Measurements from ENCODE around the gene COQ10A.

Gene COQ10A

DNA sequence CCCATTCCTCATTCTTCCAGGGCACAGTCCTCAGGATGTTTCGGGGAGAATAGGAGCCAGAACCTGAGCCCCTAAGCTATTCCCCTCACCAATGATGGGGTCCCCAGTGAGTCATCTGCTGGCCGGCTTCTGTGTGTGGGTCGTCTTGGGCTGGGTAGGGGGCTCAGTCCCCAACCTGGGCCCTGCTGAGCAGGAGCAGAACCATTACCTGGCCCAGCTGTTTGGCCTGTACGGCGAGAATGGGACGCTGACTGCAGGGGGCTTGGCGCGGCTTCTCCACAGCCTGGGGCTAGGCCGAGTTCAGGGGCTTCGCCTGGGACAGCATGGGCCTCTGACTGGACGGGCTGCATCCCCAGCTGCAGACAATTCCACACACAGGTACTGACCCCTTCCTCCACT lies 35.6 kb upstream of the COQ10A start:
- Mint-ChIP-seq H3K27me3 (peaks cover 3% of the 10 kb centered on the region), H3K36me3 (ENCODE audit: low read depth) (peaks cover 17% of the 10 kb centered on the region), H3K9me3 (no peaks in the 10 kb centered on the region)

DNA sequence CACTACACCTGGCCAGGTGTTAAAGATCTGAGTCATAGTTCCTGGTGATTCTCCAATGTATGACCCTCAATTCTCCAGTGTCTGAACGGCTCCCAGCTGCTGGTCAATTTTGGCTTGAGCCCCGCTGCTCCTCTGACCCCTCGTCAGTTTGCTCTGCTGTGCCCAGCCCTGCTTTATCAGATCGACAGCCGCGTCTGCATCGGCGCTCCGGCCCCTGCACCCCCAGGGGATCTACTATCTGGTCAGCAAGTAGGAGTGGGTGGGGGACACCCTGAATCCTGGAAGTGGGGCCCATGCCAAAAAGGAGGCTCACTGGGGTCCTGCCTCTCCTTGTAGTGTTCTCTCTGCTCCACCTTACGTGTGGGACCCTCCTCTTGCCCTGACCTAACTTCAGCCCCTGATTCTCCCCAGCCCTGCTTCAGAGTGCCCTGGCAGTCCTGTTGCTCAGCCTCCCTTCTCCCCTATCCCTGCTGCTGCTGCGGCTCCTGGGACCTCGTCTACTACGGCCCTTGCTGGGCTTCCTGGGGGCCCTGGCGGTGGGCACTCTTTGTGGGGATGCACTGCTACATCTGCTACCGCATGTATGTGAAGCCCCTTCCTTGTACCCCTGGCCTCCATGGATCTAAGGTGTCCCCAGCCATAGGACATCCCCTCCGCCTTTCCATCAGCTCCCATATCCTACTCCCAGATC lies 31.9 kb upstream of the COQ10A start:
- Mint-ChIP-seq H3K4me3 (no peak overlapping the region), H3K27me3 (peaks cover 3% of the 10 kb centered on the region), H3K36me3 (ENCODE audit: low read depth) (peaks cover 42% of the 10 kb centered on the region), H3K4me1 (ENCODE audit: low read depth) (peaks cover 6% of the 10 kb centered on the region), H3K27ac (no peak overlapping the region), H3K9me3 (no peaks in the 10 kb centered on the region)
- intact Hi-C loops (cut with micrococcal nuclease) = no loop called here

More for the DNA sequence above, 35.6 kb upstream of the COQ10A start:
- H3K4me1 Mint-ChIP-seq (ENCODE audit: low read depth) = peaks cover 8% of the 10 kb centered on the region
- intact Hi-C loops (cut with micrococcal nuclease) = no loop called here
- H3K27ac Mint-ChIP-seq = no peak overlapping the region
- H3K4me3 Mint-ChIP-seq = no peak overlapping the region

DNA sequence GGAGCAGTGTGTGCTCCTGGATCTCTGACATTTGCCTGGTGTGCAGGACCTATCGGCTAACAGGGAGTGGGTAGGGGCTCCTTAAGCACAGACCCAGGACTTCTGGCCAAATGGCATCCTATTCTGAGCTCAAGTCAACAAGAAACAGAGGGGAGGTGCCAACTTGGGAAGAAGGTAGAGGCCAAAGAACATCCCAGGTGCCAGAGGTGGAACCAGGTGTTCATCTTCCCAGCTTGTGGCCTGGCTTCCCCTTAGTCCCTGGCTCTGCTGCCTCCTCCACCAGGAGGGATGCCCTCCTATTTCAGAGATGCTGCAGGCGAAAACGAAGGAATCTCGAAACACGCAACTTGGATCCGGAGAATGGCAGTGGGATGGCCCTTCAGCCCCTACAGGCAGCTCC lies 30.7 kb upstream of the COQ10A start:
- intact Hi-C loops (cut with micrococcal nuclease) = no loop called here

DNA sequence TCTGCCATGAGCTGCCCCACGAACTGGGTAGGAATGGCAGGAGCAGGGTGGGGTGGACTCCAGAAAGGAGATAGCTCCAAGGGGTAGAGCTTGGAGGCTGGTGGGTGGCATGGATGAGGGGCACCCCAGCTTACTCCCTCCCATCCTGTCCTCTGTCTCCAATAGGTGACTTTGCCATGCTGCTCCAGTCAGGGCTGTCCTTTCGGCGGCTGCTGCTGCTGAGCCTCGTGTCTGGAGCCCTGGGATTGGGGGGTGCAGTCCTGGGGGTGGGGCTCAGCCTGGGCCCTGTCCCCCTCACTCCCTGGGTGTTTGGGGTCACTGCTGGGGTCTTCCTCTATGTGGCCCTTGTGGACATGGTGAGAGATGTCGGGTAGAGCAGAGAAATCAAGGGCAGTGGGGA lies 29.8 kb upstream of the COQ10A start:
- H3K36me3 Mint-ChIP-seq (ENCODE audit: low read depth) = peaks cover 63% of the 10 kb centered on the region
- H3K27ac Mint-ChIP-seq = no peak overlapping the region
- H3K4me3 Mint-ChIP-seq = no peak overlapping the region
- peaks cover 3% of the 10 kb centered on the region for H3K27me3 Mint-ChIP-seq
- no peaks in the 10 kb centered on the region for H3K9me3 Mint-ChIP-seq
- H3K4me1 Mint-ChIP-seq (ENCODE audit: low read depth) = no peaks in the 10 kb centered on the region
- intact Hi-C loops (cut with micrococcal nuclease) = no loop called here

More for the DNA sequence above, 30.7 kb upstream of the COQ10A start:
- Mint-ChIP-seq H3K27me3 (peaks cover 3% of the 10 kb centered on the region), H3K9me3 (no peaks in the 10 kb centered on the region), H3K36me3 (ENCODE audit: low read depth) (peaks cover 54% of the 10 kb centered on the region), H3K4me1 (ENCODE audit: low read depth) (no peaks in the 10 kb centered on the region), H3K27ac (no peak overlapping the region), H3K4me3 (no peak overlapping the region)

DNA sequence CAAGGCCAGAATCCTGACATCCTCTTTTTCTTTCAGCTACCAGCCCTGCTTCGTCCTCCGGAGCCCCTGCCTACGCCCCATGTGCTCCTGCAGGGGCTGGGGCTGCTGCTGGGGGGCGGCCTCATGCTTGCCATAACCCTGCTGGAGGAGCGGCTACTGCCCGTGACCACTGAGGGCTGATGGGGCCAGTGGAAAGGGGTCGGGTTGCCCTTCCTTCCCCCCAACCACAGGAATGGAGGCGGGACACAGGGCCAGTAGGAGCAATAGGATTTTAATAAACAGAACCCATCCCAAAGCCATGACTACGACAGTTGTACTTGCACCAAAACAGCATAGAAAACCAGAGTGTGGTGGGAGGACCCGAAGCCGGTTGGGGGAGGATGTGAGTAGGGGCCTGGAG lies 29.2 kb upstream of the COQ10A start:
- Mint-ChIP-seq H3K36me3 (ENCODE audit: low read depth) (peaks cover 68% of the 10 kb centered on the region), H3K9me3 (no peaks in the 10 kb centered on the region), H3K4me3 (no peak overlapping the region), H3K27me3 (peaks cover 3% of the 10 kb centered on the region), H3K27ac (no peak overlapping the region), H3K4me1 (ENCODE audit: low read depth) (no peaks in the 10 kb centered on the region)
- intact Hi-C loops (cut with micrococcal nuclease) = no loop called here

DNA sequence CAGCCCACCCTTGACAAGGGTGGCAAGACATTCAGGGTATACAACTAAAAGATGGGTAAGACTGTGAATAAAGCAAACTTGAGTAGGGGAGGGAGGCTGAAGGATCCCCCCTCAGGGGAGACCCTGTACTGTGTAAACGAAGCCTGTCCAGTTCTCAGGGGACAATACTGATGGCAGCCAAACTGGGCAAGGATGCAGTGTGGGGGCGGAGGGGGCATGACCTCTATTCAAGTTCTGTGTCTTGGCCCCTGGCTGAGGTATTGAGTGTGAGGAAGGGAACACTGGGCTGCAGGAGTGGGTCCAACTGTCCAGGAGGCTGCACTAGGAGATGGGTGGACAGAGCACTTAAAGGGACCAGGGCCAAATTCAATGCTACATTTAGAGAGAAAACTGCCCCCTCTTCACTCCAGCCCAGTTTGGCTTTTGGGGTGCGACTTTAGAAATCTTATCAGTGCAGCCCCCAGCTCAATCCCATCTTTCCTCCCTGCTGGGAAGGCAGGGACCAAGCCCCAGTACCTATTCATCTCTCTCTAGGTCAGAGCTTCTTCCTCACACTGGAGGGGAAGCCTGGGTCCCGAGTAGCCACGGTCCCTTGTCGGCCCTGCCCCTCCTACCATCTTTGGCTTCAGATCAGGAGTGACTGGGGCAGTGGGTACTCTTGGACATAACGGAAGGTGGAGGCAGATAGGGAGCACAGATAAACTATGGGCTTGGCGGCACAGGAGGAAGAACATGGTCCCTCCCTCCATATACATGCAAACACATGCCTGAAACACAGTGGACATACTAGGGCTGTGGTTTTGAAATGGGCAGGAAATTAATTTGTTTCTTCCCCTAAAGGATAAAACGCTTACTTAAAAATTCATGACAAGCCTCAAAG lies 25.1 kb upstream of the COQ10A start:
- H3K4me3 Mint-ChIP-seq = no peak overlapping the region
- H3K4me1 Mint-ChIP-seq (ENCODE audit: low read depth) = no peaks in the 10 kb centered on the region
- no peak overlapping the region for H3K27ac Mint-ChIP-seq
- no peaks in the 10 kb centered on the region for H3K9me3 Mint-ChIP-seq
- intact Hi-C loops (cut with micrococcal nuclease) = no loop called here
- peaks cover 100% of the 10 kb centered on the region for H3K36me3 Mint-ChIP-seq (ENCODE audit: low read depth)
- H3K27me3 Mint-ChIP-seq = no peaks in the 10 kb centered on the region

DNA sequence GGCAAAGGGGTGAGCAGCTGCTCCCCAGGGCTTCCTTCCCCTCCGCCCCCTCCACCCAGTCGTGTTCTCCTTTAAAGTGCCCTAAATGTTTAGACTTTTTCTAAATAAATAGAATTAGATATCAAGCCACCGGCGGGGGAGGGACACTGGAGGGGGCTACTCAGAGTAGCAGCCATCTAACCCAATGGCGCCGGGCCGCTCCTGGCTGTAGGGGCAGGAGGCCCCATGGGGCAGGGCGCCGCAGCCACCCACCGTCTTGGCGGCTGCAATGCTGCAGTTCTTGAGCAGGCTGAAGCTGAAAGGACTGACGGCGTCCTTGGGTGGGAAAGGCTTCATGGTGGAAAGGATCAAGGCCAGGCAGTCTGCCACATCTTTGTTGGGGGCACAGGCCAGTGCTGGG lies 23.8 kb upstream of the COQ10A start:
- H3K36me3 Mint-ChIP-seq (ENCODE audit: low read depth) = peaks cover 100% of the 10 kb centered on the region
- no peaks in the 10 kb centered on the region for H3K27me3 Mint-ChIP-seq
- no peaks in the 10 kb centered on the region for H3K4me1 Mint-ChIP-seq (ENCODE audit: low read depth)
- no peak overlapping the region for H3K27ac Mint-ChIP-seq
- H3K4me3 Mint-ChIP-seq = no peak overlapping the region
- H3K9me3 Mint-ChIP-seq = no peaks in the 10 kb centered on the region
- intact Hi-C loops (cut with micrococcal nuclease) = no loop called here

DNA sequence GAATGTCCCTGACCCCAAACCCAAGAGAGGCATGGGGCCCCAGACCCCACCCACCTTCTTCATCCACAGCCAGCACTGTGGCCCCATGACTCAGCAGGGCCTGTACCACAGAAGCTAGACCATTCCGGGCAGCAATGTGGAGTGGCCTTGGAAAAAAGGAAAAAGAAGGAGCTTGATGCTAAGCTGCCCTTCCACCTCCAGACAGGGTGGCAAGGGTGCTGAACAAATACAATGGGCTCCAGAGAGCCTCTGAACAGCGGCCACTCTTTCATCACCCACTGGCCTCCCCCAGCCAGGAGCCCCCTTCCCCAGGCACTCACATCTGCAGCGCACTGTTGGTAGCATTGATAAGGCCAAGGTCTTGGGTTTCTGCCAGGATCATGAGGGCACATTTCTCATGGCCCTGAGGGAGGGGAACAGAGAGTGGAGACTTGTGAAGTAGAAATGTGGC lies 23.0 kb upstream of the COQ10A start:
- peaks cover 100% of the 10 kb centered on the region for H3K36me3 Mint-ChIP-seq (ENCODE audit: low read depth)
- intact Hi-C loops (cut with micrococcal nuclease) = no loop called here
- H3K9me3 Mint-ChIP-seq = no peaks in the 10 kb centered on the region
- H3K27ac Mint-ChIP-seq = no peak overlapping the region
- H3K27me3 Mint-ChIP-seq = no peaks in the 10 kb centered on the region
- H3K4me3 Mint-ChIP-seq = no peak overlapping the region
- H3K4me1 Mint-ChIP-seq (ENCODE audit: low read depth) = no peaks in the 10 kb centered on the region

DNA sequence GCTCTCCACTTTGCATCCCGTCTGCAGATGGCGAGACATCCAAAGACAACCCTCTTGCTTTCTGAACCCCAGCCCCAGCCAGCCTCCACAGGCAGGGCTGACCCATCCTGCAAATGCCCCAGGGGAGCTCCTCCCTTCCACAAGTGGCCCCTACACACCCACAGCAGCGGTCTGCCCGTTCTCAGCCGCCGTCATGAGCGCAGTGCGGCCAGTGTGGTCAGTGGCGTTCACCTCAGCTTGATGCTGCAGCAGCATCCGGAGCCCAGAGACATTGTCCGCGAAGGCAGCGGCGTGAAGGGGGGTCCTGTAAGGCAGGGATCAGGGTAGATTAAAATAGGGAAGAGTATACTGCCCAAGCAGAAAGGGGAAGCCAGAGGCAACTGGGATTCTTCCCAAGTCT lies 22.2 kb upstream of the COQ10A start:
- H3K27me3 Mint-ChIP-seq = no peaks in the 10 kb centered on the region
- H3K9me3 Mint-ChIP-seq = no peaks in the 10 kb centered on the region
- H3K4me3 Mint-ChIP-seq = no peak overlapping the region
- intact Hi-C loops (cut with micrococcal nuclease) = no loop called here
- no peak overlapping the region for H3K27ac Mint-ChIP-seq
- H3K36me3 Mint-ChIP-seq (ENCODE audit: low read depth) = peaks cover 100% of the 10 kb centered on the region
- H3K4me1 Mint-ChIP-seq (ENCODE audit: low read depth) = no peaks in the 10 kb centered on the region

DNA sequence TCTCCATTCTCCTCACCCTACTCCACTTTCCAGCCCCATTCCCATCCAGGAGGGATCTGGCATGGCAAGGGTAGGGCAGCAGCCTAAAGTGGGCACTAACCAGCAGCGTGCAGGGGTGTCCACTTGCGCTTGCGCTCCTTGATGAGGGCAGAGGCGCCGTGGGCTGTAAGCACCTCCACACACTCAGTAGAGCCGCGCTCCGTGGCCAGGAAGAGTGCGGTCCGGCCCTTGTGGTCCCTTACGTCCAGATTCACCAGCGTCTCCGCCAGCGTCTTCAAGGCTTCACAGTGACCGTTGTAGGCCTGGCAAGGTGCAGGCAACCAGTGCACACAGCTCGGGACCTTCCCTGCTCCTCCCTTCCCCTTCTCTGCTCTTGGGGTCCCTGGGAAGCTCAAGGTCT lies 18.8 kb upstream of the COQ10A start:
- H3K27me3 Mint-ChIP-seq = no peaks in the 10 kb centered on the region
- H3K9me3 Mint-ChIP-seq = no peaks in the 10 kb centered on the region
- intact Hi-C loops (cut with micrococcal nuclease) = no loop called here
- peaks cover 93% of the 10 kb centered on the region for H3K36me3 Mint-ChIP-seq (ENCODE audit: low read depth)
- H3K27ac Mint-ChIP-seq = no peak overlapping the region
- H3K4me3 Mint-ChIP-seq = no peak overlapping the region
- no peaks in the 10 kb centered on the region for H3K4me1 Mint-ChIP-seq (ENCODE audit: low read depth)

DNA sequence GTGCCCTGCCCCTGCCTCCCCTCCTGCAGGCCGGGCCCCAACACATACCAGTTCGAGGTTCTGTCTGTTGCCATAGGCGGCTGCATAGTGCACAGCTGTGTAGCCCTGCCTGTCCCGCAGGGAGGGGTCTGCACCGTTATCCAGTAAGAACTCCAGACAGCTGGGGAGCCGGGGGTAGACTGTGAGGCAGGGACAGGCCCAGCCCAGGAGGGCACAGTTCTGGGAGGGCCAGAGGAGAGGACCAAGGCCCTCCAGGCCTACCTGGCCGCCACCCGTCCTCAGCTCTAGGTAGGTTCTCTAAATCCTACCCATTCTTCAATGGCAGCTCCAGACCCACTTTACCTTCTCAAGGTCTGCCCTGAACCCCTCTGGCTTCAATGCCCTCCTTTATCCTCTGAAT lies 18.0 kb upstream of the COQ10A start:
- Mint-ChIP-seq H3K4me1 (ENCODE audit: low read depth) (no peaks in the 10 kb centered on the region), H3K36me3 (ENCODE audit: low read depth) (peaks cover 93% of the 10 kb centered on the region), H3K27ac (no peak overlapping the region), H3K4me3 (no peak overlapping the region), H3K27me3 (no peaks in the 10 kb centered on the region), H3K9me3 (no peaks in the 10 kb centered on the region)
- intact Hi-C loops (cut with micrococcal nuclease) = no loop called here

DNA sequence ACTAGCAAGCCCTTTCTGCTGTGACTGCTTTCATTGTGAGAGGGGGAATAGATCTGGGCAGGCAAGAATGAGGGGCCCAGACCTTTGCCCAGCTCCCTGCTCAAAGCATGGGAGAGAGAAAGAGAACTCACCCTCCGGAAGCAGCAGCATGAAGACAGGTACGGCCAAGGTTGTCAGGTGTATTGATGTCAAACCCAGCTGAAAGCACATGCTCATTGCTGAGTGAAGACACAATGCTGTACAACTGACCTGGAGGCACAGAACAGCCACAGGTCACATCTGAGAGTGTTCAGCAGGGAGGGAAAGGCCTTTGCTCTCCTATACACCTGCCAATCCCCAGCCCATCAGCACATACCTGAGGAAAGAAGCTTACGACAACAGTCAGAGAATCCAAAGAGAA lies 14.1 kb upstream of the COQ10A start:
- Mint-ChIP-seq H3K36me3 (ENCODE audit: low read depth) (peaks cover 86% of the 10 kb centered on the region), H3K27ac (no peak overlapping the region), H3K27me3 (no peaks in the 10 kb centered on the region), H3K4me3 (no peak overlapping the region), H3K9me3 (no peaks in the 10 kb centered on the region), H3K4me1 (ENCODE audit: low read depth) (peaks cover 9% of the 10 kb centered on the region)
- intact Hi-C loops (cut with micrococcal nuclease) = no loop called here

DNA sequence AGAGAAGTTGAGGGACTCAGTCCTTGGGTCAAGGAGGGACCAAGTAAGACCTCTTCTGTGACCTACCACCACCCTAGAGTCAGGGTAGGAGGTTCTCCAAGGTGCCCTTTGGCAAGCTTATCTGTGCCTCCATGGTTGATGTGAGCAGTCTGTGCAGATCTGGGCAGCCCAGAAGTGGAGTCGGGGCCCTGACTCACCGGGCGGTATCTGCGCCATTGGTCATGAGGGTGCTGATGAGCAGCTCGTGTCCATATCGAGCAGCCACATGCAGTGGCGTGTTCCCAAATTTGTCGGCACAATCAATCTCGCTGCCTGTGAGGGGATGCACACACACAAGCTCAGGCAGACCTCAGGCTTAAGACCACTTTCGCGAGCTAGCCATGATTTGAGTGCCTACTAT lies 13.7 kb upstream of the COQ10A start:
- H3K27me3 Mint-ChIP-seq = no peaks in the 10 kb centered on the region
- intact Hi-C loops (cut with micrococcal nuclease) = no loop called here
- H3K36me3 Mint-ChIP-seq (ENCODE audit: low read depth) = peaks cover 81% of the 10 kb centered on the region
- H3K4me1 Mint-ChIP-seq (ENCODE audit: low read depth) = peaks cover 9% of the 10 kb centered on the region
- H3K27ac Mint-ChIP-seq = no peak overlapping the region
- no peak overlapping the region for H3K4me3 Mint-ChIP-seq
- no peaks in the 10 kb centered on the region for H3K9me3 Mint-ChIP-seq

DNA sequence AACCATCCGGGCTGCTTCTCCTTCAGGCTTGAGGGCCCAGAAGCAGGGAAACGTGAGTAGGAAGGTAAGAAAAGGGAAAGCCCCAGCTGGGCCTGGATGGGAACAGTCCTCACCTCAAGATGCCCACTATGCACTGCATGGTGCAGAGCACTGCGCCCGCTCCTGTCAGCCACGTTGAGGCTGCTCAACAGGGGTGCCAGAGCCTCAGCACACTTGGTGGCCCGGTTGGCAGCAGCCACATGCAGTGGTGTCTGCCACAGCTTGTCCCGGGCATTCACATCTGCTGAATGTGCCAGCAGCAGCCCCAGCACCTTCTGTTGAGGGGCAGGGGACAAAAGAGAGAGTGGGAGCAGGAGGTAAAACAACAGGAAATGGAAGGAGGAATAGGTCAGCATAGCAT lies 11.1 kb upstream of the COQ10A start:
- Mint-ChIP-seq H3K4me3 (no peak overlapping the region), H3K36me3 (ENCODE audit: low read depth) (peaks cover 64% of the 10 kb centered on the region), H3K4me1 (ENCODE audit: low read depth) (peaks cover 18% of the 10 kb centered on the region), H3K27ac (no peak overlapping the region), H3K9me3 (no peaks in the 10 kb centered on the region), H3K27me3 (no peaks in the 10 kb centered on the region)
- intact Hi-C loops (cut with micrococcal nuclease) = loop anchor here (5.0 kb wide), 1 partner anchor 33 kb away; the partner anchor contains the start of genes NABP2 and RNF41
